ENCODE measurements around the gene ADRA2C. TPM values are rescaled to one million over a fixed set of nuclear protein-coding genes. Genes with fewer than 3 reads are reported as not detected.
A peak's percentile ranks its signal among the peaks of the same experiment; 100 is the strongest.

The ADRA2C gene
- total RNA-seq, result not detected in 2 replicates

DNA sequence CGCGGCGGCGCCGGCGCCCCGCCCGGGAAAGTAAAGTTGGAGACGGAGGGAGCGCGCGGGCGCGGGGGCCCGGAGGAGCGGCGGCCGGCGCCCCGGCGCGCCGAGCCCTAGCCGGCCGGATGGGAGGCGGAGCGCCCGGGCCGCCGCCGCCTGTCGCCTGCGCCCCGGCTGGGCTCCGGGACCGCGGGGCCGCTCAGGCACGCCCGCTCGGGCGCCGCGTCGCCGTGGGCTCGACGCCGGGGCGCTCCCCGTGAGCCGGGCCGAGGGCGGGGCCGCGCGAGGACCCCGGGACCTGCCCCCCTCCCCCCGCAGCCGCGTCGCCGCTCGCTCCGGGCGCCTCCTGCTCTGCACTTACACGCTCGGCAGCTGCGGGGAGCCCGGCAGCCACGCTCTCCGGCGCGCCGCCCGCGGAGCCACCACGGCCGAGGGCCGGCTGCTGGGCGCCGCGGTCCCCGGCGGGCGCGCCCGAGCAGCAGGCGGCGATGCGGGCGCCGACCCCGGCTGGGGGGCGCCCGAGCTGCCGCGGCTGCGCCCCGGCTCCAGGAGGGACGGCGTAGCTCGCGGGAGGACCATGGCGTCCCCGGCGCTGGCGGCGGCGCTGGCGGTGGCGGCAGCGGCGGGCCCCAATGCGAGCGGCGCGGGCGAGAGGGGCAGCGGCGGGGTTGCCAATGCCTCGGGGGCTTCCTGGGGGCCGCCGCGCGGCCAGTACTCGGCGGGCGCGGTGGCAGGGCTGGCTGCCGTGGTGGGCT is at the start of gene ADRA2C:
TSS of gene ADRA2C (plus strand) at position 350 of the 749 bp plus-strand sequence. CDS start at position 572, 222 bp downstream.
- H3K4me1 Mint-ChIP-seq (ENCODE audit: low read depth), result no peaks in the 10 kb centered on the region
- no peaks in the 10 kb centered on the region for H3K9me3 Mint-ChIP-seq
- peaks cover 3% of the 10 kb centered on the region for H3K36me3 Mint-ChIP-seq (ENCODE audit: low read depth)
- H3K27me3 Mint-ChIP-seq (ENCODE audit: insufficient read depth), result peaks cover 11% of the 10 kb centered on the region
- H3K27ac Mint-ChIP-seq, result peak within 1 kb of the TSS; percentile 23
- DNase-seq (ENCODE audit: low spot score), result no peak
- no peak within 1 kb of the TSS for H3K4me3 Mint-ChIP-seq
- intact Hi-C loops (cut with micrococcal nuclease), result no loop called here

DNA sequence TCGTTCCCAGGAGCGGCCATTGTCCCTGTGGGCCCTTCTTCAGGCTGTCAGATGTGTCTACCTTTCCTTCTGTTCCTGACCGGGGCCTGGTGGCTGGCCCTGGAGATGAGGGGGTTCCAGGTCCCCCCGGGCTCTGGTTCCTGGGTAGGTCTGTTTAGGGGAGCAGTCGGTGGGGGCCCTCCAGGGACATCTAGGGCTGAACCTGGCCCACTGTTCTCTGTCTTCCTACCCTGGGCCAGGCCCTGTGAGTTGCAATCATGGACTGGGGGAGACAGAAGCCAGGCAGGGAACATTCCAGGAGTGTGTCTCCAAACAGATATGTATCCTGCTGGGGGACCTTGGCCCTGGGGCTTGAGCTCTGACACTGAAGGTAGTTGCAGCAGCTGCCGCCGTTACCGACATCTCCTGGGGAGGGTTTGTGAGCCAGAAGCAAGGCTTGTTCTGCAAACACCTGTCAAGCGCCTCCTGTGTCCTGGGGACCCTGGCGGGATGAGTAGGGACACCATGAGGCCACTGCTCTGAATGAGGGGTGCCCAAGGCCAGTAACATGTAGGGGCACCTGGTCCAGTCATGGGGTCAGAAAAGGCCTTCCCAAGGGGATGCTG is 49.5 kb upstream of the ADRA2C start:
- Mint-ChIP-seq H3K4me1 (ENCODE audit: low read depth) (no peaks in the 10 kb centered on the region), H3K9me3 (peaks cover 9% of the 10 kb centered on the region), H3K36me3 (ENCODE audit: low read depth) (no peaks in the 10 kb centered on the region), H3K27me3 (ENCODE audit: insufficient read depth) (no peaks in the 10 kb centered on the region), H3K4me3 (no peak overlapping the region), H3K27ac (no peak overlapping the region)
- intact Hi-C loops (cut with micrococcal nuclease), result no loop called here
- no peak for DNase-seq (ENCODE audit: low spot score)

DNA sequence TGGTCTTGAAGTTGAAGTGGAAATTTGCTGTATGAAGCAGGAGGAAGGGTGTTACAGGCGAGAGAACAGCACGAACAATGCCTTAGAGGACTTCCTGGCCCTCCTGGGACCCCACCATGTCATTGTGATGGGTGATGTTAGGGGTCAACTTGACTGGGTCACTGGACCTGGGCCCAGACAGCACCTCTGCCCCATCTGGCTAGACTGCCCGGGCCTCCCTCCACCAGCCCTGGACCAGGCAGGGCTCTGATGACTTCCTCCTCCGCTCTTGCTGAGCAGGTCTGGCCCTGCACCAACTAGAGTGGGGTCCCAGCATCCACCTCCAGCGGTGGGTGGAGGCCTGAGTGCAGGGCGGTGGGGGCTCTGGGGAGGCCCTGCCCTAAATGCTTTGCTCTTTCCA is 48.9 kb upstream of the ADRA2C start:
- Mint-ChIP-seq H3K36me3 (ENCODE audit: low read depth) (no peaks in the 10 kb centered on the region), H3K9me3 (peaks cover 9% of the 10 kb centered on the region), H3K27ac (no peak overlapping the region), H3K4me1 (ENCODE audit: low read depth) (no peaks in the 10 kb centered on the region), H3K27me3 (ENCODE audit: insufficient read depth) (no peaks in the 10 kb centered on the region), H3K4me3 (no peak overlapping the region)
- DNase-seq (ENCODE audit: low spot score), result no peak
- intact Hi-C loops (cut with micrococcal nuclease), result no loop called here

DNA sequence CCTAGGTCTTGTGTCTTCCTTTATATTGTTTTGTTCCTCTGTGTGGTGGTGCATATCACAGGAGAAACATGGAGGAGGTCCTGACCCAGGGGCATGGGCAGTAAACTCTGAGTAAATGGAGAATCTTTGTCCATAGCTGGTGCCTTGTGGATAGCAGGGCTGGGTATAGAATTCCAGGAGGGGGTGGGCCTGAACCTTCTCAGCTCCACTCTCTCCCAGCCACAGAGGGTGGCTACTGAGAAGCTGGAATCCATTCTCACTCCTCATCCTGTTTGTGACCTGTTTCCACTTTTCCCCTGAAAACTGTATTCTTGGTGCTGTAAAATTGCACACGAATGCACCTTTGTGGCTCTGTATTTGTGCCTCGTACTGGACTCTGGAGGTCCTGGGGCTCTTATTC is 47.7 kb upstream of the ADRA2C start:
- no peak for DNase-seq (ENCODE audit: low spot score)

DNA sequence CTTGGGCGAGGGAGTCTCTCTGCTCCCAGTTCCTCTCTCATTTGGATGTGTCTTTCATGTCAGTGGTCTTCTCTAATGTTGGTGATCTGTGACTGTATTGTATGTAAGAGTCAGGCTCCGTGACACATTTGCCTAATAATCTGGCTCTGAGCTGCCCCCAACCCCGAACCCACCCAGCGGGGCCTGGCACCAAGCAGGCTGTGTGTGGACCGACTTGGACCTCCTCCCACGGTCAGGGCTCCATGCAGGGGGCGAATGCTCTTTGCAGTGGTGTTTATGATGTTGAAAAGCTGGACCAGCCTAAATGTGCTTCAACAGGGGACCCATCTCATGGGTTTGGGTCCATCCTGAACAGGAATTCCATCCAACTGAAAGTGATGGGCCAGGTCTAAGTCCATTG is 47.0 kb upstream of the ADRA2C start:
- intact Hi-C loops (cut with micrococcal nuclease), result no loop called here
- H3K27ac Mint-ChIP-seq, result no peak overlapping the region
- peaks cover 3% of the 10 kb centered on the region for H3K27me3 Mint-ChIP-seq (ENCODE audit: insufficient read depth)
- no peak overlapping the region for H3K4me3 Mint-ChIP-seq
- H3K9me3 Mint-ChIP-seq, result peaks cover 9% of the 10 kb centered on the region
- no peaks in the 10 kb centered on the region for H3K4me1 Mint-ChIP-seq (ENCODE audit: low read depth)
- DNase-seq (ENCODE audit: low spot score), result no peak
- H3K36me3 Mint-ChIP-seq (ENCODE audit: low read depth), result no peaks in the 10 kb centered on the region

More for the DNA sequence above, 47.7 kb upstream of the ADRA2C start:
- peaks cover 9% of the 10 kb centered on the region for H3K9me3 Mint-ChIP-seq
- H3K4me1 Mint-ChIP-seq (ENCODE audit: low read depth), result no peaks in the 10 kb centered on the region
- H3K27ac Mint-ChIP-seq, result no peak overlapping the region
- intact Hi-C loops (cut with micrococcal nuclease), result no loop called here
- peaks cover under 1% of the 10 kb centered on the region for H3K27me3 Mint-ChIP-seq (ENCODE audit: insufficient read depth)
- no peak overlapping the region for H3K4me3 Mint-ChIP-seq
- no peaks in the 10 kb centered on the region for H3K36me3 Mint-ChIP-seq (ENCODE audit: low read depth)

DNA sequence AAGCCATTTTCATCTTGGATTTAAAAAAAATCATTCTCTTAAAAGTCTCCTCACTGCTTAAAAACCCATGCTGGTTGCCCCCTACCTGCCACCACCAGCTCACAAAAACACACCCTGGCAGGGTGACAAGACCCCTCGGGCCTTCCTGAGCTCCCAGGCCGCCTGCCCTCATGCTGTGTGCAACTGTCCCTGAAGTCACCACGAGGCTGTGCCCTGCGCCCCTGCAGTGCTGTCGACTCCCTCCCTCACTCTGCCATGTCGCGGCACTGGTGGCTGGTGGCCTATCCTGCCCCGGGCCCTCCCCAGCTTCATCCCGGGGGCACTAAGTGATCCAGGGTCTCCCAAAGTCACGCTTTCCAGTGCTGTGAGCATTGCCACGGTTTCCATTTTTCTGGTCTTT is 46.3 kb upstream of the ADRA2C start:
- H3K9me3 Mint-ChIP-seq, result peaks cover 9% of the 10 kb centered on the region
- DNase-seq (ENCODE audit: low spot score), result no peak
- no peak overlapping the region for H3K27ac Mint-ChIP-seq
- intact Hi-C loops (cut with micrococcal nuclease), result no loop called here
- H3K4me1 Mint-ChIP-seq (ENCODE audit: low read depth), result no peaks in the 10 kb centered on the region
- H3K4me3 Mint-ChIP-seq, result no peak overlapping the region
- H3K27me3 Mint-ChIP-seq (ENCODE audit: insufficient read depth), result peaks cover 8% of the 10 kb centered on the region
- H3K36me3 Mint-ChIP-seq (ENCODE audit: low read depth), result no peaks in the 10 kb centered on the region

DNA sequence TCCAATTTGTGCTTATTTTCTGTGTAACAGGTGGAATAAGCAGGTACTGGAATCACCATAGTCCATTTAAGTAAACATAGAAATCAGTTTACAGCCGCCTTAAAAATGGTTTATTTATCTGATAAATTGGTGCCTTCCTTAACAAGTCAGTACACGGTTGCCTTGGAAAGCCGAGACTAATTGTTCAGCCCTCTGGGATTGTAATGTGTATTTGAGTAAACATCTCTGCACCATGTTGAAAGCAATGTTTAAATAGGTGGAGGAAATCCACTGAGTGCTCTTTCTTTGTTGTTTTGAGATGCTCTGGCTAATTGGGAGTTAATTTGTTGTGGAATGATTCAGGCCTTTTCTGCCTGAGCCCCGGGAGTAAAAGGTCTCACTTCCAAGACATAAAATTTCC is 45.7 kb upstream of the ADRA2C start:
- no peaks in the 10 kb centered on the region for H3K36me3 Mint-ChIP-seq (ENCODE audit: low read depth)
- no peak overlapping the region for H3K4me3 Mint-ChIP-seq
- peaks cover 9% of the 10 kb centered on the region for H3K9me3 Mint-ChIP-seq
- peaks cover 8% of the 10 kb centered on the region for H3K27me3 Mint-ChIP-seq (ENCODE audit: insufficient read depth)
- intact Hi-C loops (cut with micrococcal nuclease), result no loop called here
- H3K4me1 Mint-ChIP-seq (ENCODE audit: low read depth), result no peaks in the 10 kb centered on the region
- H3K27ac Mint-ChIP-seq, result no peak overlapping the region
- no peak for DNase-seq (ENCODE audit: low spot score)

DNA sequence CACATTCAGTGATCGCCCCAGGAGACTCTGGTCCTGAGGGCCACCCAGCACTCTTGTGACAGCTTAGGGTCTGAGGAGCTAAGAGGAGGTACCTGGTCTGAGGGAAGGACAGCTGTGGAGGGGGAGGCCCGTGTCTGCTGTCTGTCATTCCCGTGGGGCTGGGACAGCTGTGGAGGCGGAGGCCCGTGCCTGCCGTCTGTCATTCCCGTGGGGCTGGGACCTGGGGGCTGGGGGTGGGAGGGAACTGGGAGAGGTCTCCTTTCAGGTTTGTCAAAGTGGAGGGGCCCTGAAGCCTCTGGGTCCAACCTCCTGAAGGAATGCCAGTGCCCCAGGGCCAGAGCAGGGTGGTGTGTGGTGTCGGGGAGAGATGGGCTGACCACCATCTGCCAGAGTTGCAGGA is 45.0 kb upstream of the ADRA2C start:
- intact Hi-C loops (cut with micrococcal nuclease), result no loop called here
- no peak overlapping the region for H3K4me3 Mint-ChIP-seq
- no peaks in the 10 kb centered on the region for H3K4me1 Mint-ChIP-seq (ENCODE audit: low read depth)
- no peak overlapping the region for H3K27ac Mint-ChIP-seq
- no peak for DNase-seq (ENCODE audit: low spot score)
- H3K27me3 Mint-ChIP-seq (ENCODE audit: insufficient read depth), result peaks cover 8% of the 10 kb centered on the region
- peaks cover 9% of the 10 kb centered on the region for H3K9me3 Mint-ChIP-seq
- H3K36me3 Mint-ChIP-seq (ENCODE audit: low read depth), result no peaks in the 10 kb centered on the region

DNA sequence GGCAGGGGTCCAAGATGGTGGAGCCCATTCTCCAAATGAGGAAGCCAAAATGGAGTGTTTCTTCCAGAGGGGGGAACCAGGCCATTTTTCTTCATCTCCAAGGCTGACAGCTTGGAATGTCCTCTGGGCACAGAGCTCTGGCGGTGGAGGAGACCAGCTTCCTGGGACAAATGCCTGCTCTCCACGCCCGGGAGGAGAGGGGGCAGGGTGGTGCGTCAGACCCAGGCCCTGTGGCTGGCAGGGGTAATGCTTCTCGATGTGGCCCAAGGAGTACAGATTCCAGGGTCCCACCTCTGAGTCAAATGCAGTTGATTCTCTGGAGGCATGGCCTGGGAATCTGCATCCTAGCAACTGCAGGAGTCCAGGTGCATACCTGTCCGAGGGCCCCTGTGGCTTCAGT is 44.6 kb upstream of the ADRA2C start:
- no peak overlapping the region for H3K4me3 Mint-ChIP-seq
- intact Hi-C loops (cut with micrococcal nuclease), result no loop called here

DNA sequence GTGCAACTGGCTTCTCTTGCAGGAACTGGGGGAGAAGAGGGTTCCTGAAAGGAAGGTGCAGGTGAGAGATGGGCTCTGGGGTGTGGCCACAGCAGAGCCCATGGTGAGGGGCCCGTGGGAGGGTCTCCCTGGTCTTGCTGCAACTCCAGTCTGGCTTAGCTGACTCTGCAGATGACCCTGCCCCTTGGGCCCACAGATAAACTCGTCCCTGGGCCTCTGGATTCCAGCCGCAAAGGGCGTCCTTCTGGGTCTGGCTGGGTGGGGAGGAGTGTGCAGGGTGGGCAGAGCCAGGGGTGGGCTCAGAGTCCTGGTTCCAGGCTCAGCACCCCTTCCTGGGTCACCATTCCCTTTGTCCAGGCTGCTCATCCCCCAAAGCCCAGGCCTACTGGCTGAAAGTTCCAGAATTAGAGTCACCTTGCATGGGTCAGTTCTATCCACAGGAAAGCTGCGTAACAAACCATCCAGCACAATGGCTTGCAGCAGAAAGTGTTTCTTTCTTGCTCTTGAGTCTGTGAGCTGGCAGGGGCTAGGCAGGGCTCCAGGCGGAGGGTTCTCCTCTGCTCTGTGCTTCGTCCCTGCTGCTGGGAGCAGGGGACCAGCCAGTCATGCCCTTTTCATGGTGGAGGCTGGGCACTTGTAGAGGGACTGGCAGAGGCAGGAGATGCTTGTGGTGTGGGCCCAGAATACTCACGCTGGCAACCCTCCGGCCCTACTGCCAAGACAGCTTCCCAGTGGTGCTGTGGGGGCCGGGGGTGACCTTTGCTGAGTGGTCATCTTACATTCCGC is 43.5 kb upstream of the ADRA2C start:
- no peak for DNase-seq (ENCODE audit: low spot score)
- Mint-ChIP-seq H3K27me3 (ENCODE audit: insufficient read depth) (peaks cover 8% of the 10 kb centered on the region), H3K9me3 (peaks cover 9% of the 10 kb centered on the region), H3K36me3 (ENCODE audit: low read depth) (no peaks in the 10 kb centered on the region), H3K4me3 (no peak overlapping the region), H3K27ac (no peak overlapping the region), H3K4me1 (ENCODE audit: low read depth) (no peaks in the 10 kb centered on the region)
- intact Hi-C loops (cut with micrococcal nuclease), result no loop called here

More for the DNA sequence above, 44.6 kb upstream of the ADRA2C start:
- H3K9me3 Mint-ChIP-seq, result peaks cover 9% of the 10 kb centered on the region
- H3K27ac Mint-ChIP-seq, result no peak overlapping the region
- no peaks in the 10 kb centered on the region for H3K36me3 Mint-ChIP-seq (ENCODE audit: low read depth)
- DNase-seq (ENCODE audit: low spot score), result no peak
- H3K4me1 Mint-ChIP-seq (ENCODE audit: low read depth), result no peaks in the 10 kb centered on the region
- H3K27me3 Mint-ChIP-seq (ENCODE audit: insufficient read depth), result peaks cover 8% of the 10 kb centered on the region

DNA sequence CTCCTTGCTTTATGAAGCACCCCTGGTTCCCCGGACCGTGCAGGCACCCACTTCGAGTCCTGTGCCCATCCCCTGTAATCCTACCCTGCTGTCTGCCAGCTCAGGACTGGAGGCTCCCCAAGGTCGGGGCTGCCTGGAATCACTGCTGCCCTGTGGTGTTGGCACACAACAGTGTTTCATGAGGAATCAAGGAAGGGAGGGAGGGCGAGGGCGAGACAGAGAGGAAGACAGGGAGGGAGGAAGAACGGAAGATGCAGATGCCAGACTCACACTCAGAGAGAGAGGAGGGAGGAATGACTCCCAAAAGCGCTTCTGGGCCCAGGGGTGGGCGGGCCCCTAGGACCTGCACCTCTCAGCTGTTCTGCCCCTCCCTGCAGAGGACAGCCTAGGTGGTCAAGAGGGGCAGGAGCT is 42.9 kb upstream of the ADRA2C start:
- no peak for DNase-seq (ENCODE audit: low spot score)

DNA sequence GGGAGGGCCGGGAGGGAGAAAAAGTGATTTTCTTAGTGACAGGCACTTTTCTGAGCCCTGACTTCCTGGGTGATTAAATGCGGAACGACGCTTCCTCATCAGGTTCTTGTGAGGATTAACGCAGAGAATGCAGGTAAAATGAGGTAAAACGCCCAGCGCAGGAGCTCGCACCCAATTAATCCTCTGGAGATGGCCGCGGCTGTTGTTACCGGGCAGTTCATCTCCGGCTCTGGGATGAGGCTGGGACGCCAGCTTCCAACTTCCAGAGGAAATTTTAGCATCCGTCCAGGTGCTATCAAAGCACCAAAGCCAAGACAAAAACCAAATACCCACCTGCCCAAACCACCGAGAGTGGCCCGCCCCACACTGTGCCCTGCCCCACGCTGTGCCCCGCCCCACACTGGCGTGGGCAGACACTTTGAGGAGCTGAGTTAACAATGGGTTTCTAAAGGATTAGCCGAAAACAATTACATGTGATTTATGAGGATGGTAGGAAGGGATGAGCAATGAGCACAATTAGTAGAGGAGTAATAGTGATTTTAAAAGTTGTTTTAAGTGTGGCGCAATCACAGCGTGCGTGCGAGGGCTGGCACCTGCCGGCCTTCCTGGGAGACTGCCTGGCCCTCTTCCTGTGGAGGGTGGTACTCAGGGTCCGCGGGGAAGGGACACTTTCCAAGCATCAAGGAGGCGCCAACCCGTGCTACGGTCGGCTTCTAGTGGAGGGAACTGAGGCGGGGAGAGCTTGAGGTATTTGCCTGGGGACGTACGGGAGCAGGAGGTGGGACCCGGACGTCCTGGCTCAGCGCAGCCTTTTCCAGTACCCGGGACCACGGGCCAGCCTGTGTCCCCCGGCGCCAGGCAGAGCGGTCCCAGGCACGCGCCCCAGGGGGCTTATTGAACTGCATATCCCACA is 41.6 kb upstream of the ADRA2C start:
- Mint-ChIP-seq H3K4me3 (no peak overlapping the region), H3K27ac (no peak overlapping the region), H3K36me3 (ENCODE audit: low read depth) (no peaks in the 10 kb centered on the region), H3K4me1 (ENCODE audit: low read depth) (no peaks in the 10 kb centered on the region), H3K9me3 (no peaks in the 10 kb centered on the region), H3K27me3 (ENCODE audit: insufficient read depth) (peaks cover 8% of the 10 kb centered on the region)
- no peak for DNase-seq (ENCODE audit: low spot score)
- intact Hi-C loops (cut with micrococcal nuclease), result no loop called here

More for the DNA sequence above, 42.9 kb upstream of the ADRA2C start:
- peaks cover 6% of the 10 kb centered on the region for H3K9me3 Mint-ChIP-seq
- no peaks in the 10 kb centered on the region for H3K36me3 Mint-ChIP-seq (ENCODE audit: low read depth)
- no peak overlapping the region for H3K27ac Mint-ChIP-seq
- H3K4me3 Mint-ChIP-seq, result no peak overlapping the region
- no peaks in the 10 kb centered on the region for H3K4me1 Mint-ChIP-seq (ENCODE audit: low read depth)
- intact Hi-C loops (cut with micrococcal nuclease), result no loop called here
- H3K27me3 Mint-ChIP-seq (ENCODE audit: insufficient read depth), result peaks cover 8% of the 10 kb centered on the region

All from activated T-helper 1 cell treated with anti-CD3 and anti-CD28 coated beads, Interleukin-12 subunit alpha, Interleukin-12 subunit beta, Interleukin-2, Interleukin-4 antibody, amounts not matched to agents 30 ng/mL and 10 ng/mL and 1 ng/mL, durations not matched to agents 14 hours and 24 hours and 36 hours (primary cell).